GM12865 (cell line): ENCODE data around the gene SRCIN1.

Experiments used
- DNase-seq: peaks from one replicate; pipeline ENCODE4 v3.0.0; 2010; ENCODE audit warnings: low read depth
- H3K4me3 ChIP-seq: 2 replicates; pipeline ENCODE4 v1.5.1; 2011; ENCODE audit warnings: mild to moderate bottlenecking, low read depth, low read length, control low read depth
- CTCF ChIP-seq: IDR thresholded peaks from 2 replicates; pipeline ENCODE4 v1.5.1; 2011; ENCODE audit warnings: low read length, control low read depth, low read depth, inconsistent platforms; ENCODE audit not compliant: insufficient read depth; ENCODE audit errors: missing control alignments

Gene SRCIN1

GRCh38 chr17:38565853-38566665 lies 39.7 kb downstream of the SRCIN1 start:
- no peak for DNase-seq
- H3K4me3 ChIP-seq, result no peak overlapping the region
- no peak for TF ChIP-seq CTCF

GRCh38 chr17:38564869-38565268 lies 40.9 kb downstream of the SRCIN1 start:
- no peak for DNase-seq
- no peak for TF ChIP-seq CTCF
- H3K4me3 ChIP-seq, result no peak overlapping the region

GRCh38 chr17:38564254-38564837 lies 41.4 kb downstream of the SRCIN1 start:
- no peak for DNase-seq
- H3K4me3 ChIP-seq, result no peak overlapping the region
- no peak for TF ChIP-seq CTCF

GRCh38 chr17:38563362-38564253 lies 42.1 kb downstream of the SRCIN1 start:
- H3K4me3 ChIP-seq, result no peak overlapping the region
- no peak for TF ChIP-seq CTCF
- no peak for DNase-seq

GRCh38 chr17:38562903-38563302 lies 42.8 kb downstream of the SRCIN1 start:
- TF ChIP-seq CTCF, result no peak
- no peak overlapping the region for H3K4me3 ChIP-seq
- DNase-seq, result no peak

- TF ChIP-seq CTCF, result no peak
- DNase-seq, result no peak
- H3K4me3 ChIP-seq, result no peak overlapping the region
Measured at GRCh38 chr17:38562215-38562569, 43.6 kb downstream of the SRCIN1 start.
